AG04450 (cell line): ENCODE results near the gene SAMHD1. TPM values are rescaled to one million over a fixed set of nuclear protein-coding genes. Genes with fewer than 3 reads are reported as not detected.

Experiments
- CTCF ChIA-PET: fragments of 300-600, 350-600 bp; formaldehyde crosslinking; extraction: SDS; loops from one replicate; lab custom pipeline; 2022; ENCODE audit warnings: antibody characterized with exemption, inconsistent platforms; lab: Charles Lee
- POLR2A ChIA-PET: fragments of 350-600 bp; formaldehyde crosslinking; extraction: SDS; loops from one replicate; lab custom pipeline; 2021; ENCODE audit warnings: antibody characterized with exemption, inconsistent platforms; lab: Yijun Ruan, JAX
- DNase-seq: peaks from one replicate; pipeline ENCODE4 v3.0.0-alpha.2; 2011; ENCODE audit warnings: low read depth, low spot score
- H3K27ac ChIP-seq: one replicate; pipeline ENCODE4 v1.5.1; 2012; ENCODE audit warnings: low read depth, low read length, control low read depth
- H3K27me3 ChIP-seq: one replicate; pipeline ENCODE4 v1.6.0; 2012; ENCODE audit warnings: low read length; ENCODE audit not compliant: control insufficient read depth, insufficient read depth
- H3K4me3 ChIP-seq: 2 replicates; pipeline ENCODE4 v1.5.1; 2011; ENCODE audit warnings: mild to moderate bottlenecking, low read depth, low read length, control low read depth
- H3K9me3 ChIP-seq: 2 replicates; pipeline ENCODE4 v1.5.1; 2012; ENCODE audit warnings: low read length; ENCODE audit not compliant: control insufficient read depth, insufficient read depth
- polyA plus RNA-seq: library from polyadenylated mRNA; depleted of rRNA; stranded (reverse); fragments of >200 nt; gene quantifications from 2 replicates; pipeline ENCODE4 v1.2.3, GENCODE V29; 2011
- TF ChIP-seq, protein P1 (sequence below): IDR thresholded peaks from 2 replicates; pipeline ENCODE4 v1.5.1; 2011; ENCODE audit warnings: low read depth, low read length, control low read depth, inconsistent platforms

Gene SAMHD1
- polyA plus RNA-seq, 1 experiment: 25.2 TPM

DNA sequence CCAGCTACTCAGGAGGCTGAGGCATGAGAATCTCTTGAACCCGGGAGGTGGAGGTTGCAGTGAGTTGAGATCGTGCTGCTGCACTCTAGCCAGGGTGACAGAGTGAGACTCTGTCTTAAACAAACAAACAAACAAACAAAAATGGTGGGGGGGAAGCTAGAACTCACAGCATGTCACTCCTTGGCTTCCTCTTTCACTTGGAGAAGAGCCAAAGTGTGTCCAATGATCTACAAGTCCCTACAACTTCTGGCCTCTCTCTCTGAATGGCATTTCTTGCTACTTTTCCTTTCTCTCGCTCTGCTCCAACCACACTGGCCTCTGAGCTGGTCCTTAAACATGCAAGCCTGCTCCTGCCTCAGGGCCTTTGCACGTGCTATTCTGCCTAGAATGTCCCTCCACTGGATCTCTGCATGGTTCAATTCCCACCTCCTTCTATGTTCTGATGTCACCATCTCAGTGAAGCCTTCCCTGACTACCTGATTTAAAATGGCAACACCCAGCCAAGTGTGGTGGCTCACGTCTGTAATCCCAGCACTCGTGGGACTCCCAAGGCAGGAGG, 67.5 kb downstream of the SAMHD1 start:
- Histone ChIP-seq H3K4me3 (no peak overlapping the region), H3K9me3 (no peaks in the 10 kb centered on the region), H3K27ac (no peak overlapping the region), H3K27me3 (peaks cover 8% of the 10 kb centered on the region)
- CTCF ChIA-PET: interaction anchor here (0.5 to 1.0 kb wide), 3 partner anchors 14 to 275 kb away, joined by 3 to 5 read pairs (median 5); no protein-coding TSS in a partner anchor
- TF ChIP-seq, protein P1, sequence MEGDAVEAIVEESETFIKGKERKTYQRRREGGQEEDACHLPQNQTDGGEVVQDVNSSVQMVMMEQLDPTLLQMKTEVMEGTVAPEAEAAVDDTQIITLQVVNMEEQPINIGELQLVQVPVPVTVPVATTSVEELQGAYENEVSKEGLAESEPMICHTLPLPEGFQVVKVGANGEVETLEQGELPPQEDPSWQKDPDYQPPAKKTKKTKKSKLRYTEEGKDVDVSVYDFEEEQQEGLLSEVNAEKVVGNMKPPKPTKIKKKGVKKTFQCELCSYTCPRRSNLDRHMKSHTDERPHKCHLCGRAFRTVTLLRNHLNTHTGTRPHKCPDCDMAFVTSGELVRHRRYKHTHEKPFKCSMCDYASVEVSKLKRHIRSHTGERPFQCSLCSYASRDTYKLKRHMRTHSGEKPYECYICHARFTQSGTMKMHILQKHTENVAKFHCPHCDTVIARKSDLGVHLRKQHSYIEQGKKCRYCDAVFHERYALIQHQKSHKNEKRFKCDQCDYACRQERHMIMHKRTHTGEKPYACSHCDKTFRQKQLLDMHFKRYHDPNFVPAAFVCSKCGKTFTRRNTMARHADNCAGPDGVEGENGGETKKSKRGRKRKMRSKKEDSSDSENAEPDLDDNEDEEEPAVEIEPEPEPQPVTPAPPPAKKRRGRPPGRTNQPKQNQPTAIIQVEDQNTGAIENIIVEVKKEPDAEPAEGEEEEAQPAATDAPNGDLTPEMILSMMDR: no peak
- no peak for DNase-seq
- POLR2A ChIA-PET: no interaction called here

DNA sequence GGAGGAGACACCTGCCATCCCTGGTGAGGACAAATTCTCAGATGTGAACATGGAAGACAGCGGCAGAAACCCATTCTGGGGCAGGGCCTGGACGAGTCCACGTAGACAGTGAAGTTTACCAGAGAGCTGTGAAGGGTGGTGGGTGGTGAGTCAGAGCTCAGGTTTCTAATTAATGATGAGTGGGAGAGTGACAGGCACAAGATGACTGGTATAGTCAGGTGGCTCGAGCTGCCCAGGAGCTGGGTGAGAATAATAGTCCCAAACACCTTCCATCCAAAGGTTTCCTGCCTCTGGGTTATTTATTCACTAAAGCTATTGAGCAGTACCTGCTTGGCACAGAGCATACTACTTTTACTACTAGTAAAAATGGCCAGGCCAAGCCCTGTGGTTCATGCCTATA, 69.6 kb downstream of the SAMHD1 start:
- Histone ChIP-seq H3K27me3 (peaks cover 15% of the 10 kb centered on the region), H3K9me3 (no peaks in the 10 kb centered on the region), H3K27ac (no peak overlapping the region), H3K4me3 (no peak overlapping the region)
- TF ChIP-seq, protein P1: no peak
- POLR2A ChIA-PET: no interaction called here
- CTCF ChIA-PET: interaction anchor here (1.3 to 1.6 kb wide), 3 partner anchors 108 to 682 kb away, joined by 3 to 22 read pairs (median 4); no protein-coding TSS in a partner anchor
- no peak for DNase-seq

DNA sequence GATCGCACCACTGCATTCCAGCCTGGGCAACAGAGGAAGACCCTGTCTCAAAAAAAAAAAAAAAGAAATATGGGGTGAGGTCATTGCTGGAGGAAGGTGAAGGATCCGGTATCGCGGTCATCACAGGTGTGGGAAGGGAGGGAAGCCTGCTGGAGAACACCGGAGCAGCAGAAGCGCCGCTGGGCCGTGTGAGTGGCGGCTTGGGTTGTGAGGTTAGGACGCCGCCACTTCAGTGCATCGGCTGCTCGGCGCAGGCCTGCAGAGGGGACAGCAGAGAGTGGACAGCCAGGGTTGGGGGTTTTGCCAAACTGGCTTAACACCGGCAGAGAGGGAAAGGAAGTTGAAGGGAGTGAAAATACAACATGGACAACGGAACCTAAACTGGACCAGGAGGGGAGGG, 70.2 kb downstream of the SAMHD1 start:
- ChIA-PET POLR2A (no interaction called here), CTCF (interaction anchor here (1.3 to 1.4 kb wide), 2 partner anchors 107 to 681 kb away, joined by 3 to 4 read pairs; no protein-coding TSS in a partner anchor)
- TF ChIP-seq, protein P1: no peak

DNA sequence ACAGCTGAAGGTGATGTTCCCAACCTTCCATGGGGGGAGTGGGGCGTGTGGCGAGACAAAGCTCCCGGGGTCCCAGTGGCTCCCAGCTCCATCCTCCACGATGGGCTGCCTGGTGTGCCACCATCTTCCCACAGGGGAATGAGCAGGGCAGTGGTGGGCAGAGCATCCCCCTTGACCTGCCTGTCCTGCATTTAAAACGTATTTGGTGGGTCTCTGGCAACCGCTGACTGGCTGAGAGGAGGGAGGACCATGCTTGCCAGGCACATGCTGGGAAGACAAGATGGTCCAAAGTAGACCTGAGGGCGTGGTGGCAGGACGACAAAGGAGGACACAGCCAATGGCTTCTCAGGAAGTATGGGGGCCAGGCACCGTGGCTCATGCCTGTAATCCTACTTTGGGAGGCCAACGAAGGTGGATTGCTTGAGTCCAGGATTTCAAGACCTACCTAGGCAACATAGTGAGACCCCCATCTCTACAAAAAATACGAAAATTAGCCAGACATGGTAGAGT, 70.7 kb downstream of the SAMHD1 start:
- Histone ChIP-seq H3K27me3 (peaks cover 15% of the 10 kb centered on the region), H3K9me3 (no peaks in the 10 kb centered on the region), H3K4me3 (no peak overlapping the region), H3K27ac (no peak overlapping the region)
- ChIA-PET CTCF (interaction anchor here (1.4 kb wide), 1 partner anchor 107 kb away, joined by 3 read pairs; no protein-coding TSS in a partner anchor), POLR2A (no interaction called here)
- DNase-seq: no peak
- TF ChIP-seq, protein P1: no peak

More for the DNA sequence above, 70.2 kb downstream of the SAMHD1 start:
- no peak overlapping the region for H3K4me3 ChIP-seq
- H3K27me3 ChIP-seq: peaks cover 15% of the 10 kb centered on the region
- H3K9me3 ChIP-seq: no peaks in the 10 kb centered on the region
- no peak for DNase-seq
- no peak overlapping the region for H3K27ac ChIP-seq

DNA sequence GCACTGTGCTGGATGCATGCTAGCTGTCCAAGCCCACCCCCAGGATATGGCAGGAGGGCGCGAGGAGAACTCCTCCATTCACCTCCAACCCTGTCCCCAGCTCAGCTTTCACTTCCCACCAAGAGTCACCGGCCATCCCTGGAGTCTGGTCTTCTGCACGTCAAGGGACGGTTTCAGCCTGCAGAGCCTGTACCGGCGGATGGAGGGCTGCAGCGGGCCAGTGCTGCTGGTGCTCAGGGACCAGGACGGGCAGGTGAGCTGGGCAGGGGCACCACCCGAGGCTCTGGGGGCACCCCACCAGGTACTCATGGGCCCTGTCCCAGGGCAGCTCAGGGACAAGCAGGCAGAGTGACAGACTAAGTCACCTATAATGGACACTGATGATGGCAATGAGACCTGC, 72.6 kb downstream of the SAMHD1 start:
- Histone ChIP-seq H3K4me3 (no peak overlapping the region), H3K9me3 (no peaks in the 10 kb centered on the region), H3K27me3 (peaks cover 15% of the 10 kb centered on the region), H3K27ac (no peak overlapping the region)
- TF ChIP-seq, protein P1: no peak
- DNase-seq: no peak
- ChIA-PET POLR2A (no interaction called here), CTCF (no interaction called here)
